ENCODE measurements around the gene HSFX2. TPM values are rescaled to one million over a fixed set of nuclear protein-coding genes. Genes with fewer than 3 reads are reported as not detected.
A peak's percentile ranks its signal among the peaks of the same experiment; 100 is the strongest.
"Not testable (repeated sequence)": the region's sequence is repeated elsewhere in the genome, so short reads cannot be mapped to it uniquely, and the experiment has no call there.

HSFX2 gene
- total and polyA plus RNA-seq, 5 experiments from 2014 or later, result 0.18 to 2.1 (median 1.2) TPM; not detected in 2

- H3K27ac Mint-ChIP-seq, result peak overlapping the region in 1 of 10 donors; percentile 49
- ATAC-seq, result not testable (repeated sequence)
Observed at GRCh38 chrX:149545545-149546543, 49.3 kb downstream of the HSFX2 start.

More at GRCh38 chrX:149545545-149546543, 49.3 kb downstream of the HSFX2 start:
- POLR2A ChIA-PET, H3K4me3 Mint-ChIP-seq, H3K27me3 Mint-ChIP-seq, H3K9me3 Mint-ChIP-seq, H3K4me1 Mint-ChIP-seq, DNase-seq: not testable (repeated sequence)
- H3K36me3 Mint-ChIP-seq, result peaks cover 0 to 11% (median 0%) of the 10 kb centered on the region in 3 donors

Other genes with a start within 250 kb of the HSFX2 start
- gene IDS, start 90.0 kb downstream of the HSFX2 start, total RNA-seq, result 100 to 1,000 TPM; 151 to 164 TPM
- gene IDS, start 90.0 kb downstream of the HSFX2 start, polyA plus RNA-seq, result 10 to 100 TPM; 65.4 to 98.4 (median 81.1) TPM
- 10 to 100 TPM; 22.1 to 23.3 TPM for gene EOLA1, start 54.3 kb downstream of the HSFX2 start, total RNA-seq
- gene EOLA1, start 54.3 kb downstream of the HSFX2 start, polyA plus RNA-seq, result 10 to 100 TPM; 24.4 to 35.3 (median 25.0) TPM
- not detected for gene HSFX3, start 45.4 kb downstream of the HSFX2 start, total RNA-seq
- gene HSFX3, start 45.4 kb downstream of the HSFX2 start, polyA plus RNA-seq, result not detected
- gene MAGEA9B, start 7.9 kb downstream of the HSFX2 start, total RNA-seq, result not detected
- gene MAGEA9B, start 7.9 kb downstream of the HSFX2 start, polyA plus RNA-seq, result not detected
- gene TMEM185A, start 36.5 kb upstream of the HSFX2 start, total RNA-seq, result 10 to 100 TPM; 22.2 to 23.1 TPM
- 10 to 100 TPM; 15.0 to 22.1 (median 16.1) TPM for gene TMEM185A, start 36.5 kb upstream of the HSFX2 start, polyA plus RNA-seq
- not detected for gene MAGEA11, start 116.7 kb upstream of the HSFX2 start, total RNA-seq
- not detected for gene MAGEA11, start 116.7 kb upstream of the HSFX2 start, polyA plus RNA-seq
- 1 to 10 TPM in 1 of 2 experiments, under 1 TPM in 1; 0.62 to 1.4 TPM for gene HSFX1, start 178.8 kb upstream of the HSFX2 start, total RNA-seq
- under 1 TPM in 2 of 3 donors, not detected in 1; 0.11 to 0.26 TPM for gene HSFX1, start 178.8 kb upstream of the HSFX2 start, polyA plus RNA-seq
- gene MAGEA9, start 186.6 kb upstream of the HSFX2 start, total RNA-seq, result not detected
- not detected for gene MAGEA9, start 186.6 kb upstream of the HSFX2 start, polyA plus RNA-seq

All from naive thymus-derived CD8-positive, alpha-beta T cell (primary cell).